GM18870 (cell line): Measurements from ENCODE around the gene WDR81.

Source experiments
- ATAC-seq: cut with Tn5 transposase; IDR thresholded peaks from one replicate; pipeline ENCODE4 v1.9.1; 2021; ENCODE audit warnings: moderate library complexity; ENCODE audit not compliant: unreplicated experiment

The WDR81 gene

GRCh38 chr17:1776857-1777256, 52.4 kb downstream of the WDR81 start:
- ATAC-seq: no peak

GRCh38 chr17:1779571-1780131, 55.1 kb downstream of the WDR81 start:
- no peak for ATAC-seq

GRCh38 chr17:1782171-1782567, 57.7 kb downstream of the WDR81 start:
- no peak for ATAC-seq

- no peak for ATAC-seq
These were observed 58.8 kb downstream of the WDR81 start for GRCh38 chr17:1783271-1783670.

GRCh38 chr17:1783834-1784611, 59.5 kb downstream of the WDR81 start:
- ATAC-seq: no peak

GRCh38 chr17:1785930-1786329, 61.4 kb downstream of the WDR81 start:
- no peak for ATAC-seq

GRCh38 chr17:1786708-1787107, 62.2 kb downstream of the WDR81 start:
- no peak for ATAC-seq

- no peak for ATAC-seq
These were observed 62.9 kb downstream of the WDR81 start for GRCh38 chr17:1787301-1787902.
